NB4 (cell line): ENCODE results near the gene ZMYND15.

Experiments
- MAX ChIP-seq: IDR thresholded peaks from 2 replicates; pipeline ENCODE4 v1.6.1; 2011; ENCODE audit warnings: low read depth, low read length
- POLR2A ChIP-seq: IDR thresholded peaks from 2 replicates; pipeline ENCODE4 v1.6.1; 2011; ENCODE audit warnings: mild to moderate bottlenecking; ENCODE audit not compliant: insufficient read length; ENCODE audit errors: extremely low read depth

- TF ChIP-seq POLR2A = no peak
- TF ChIP-seq MAX = no peak
Measured at GRCh38 chr17:4769628-4770027, 30.0 kb downstream of the ZMYND15 start.
